ENCODE results near the gene GCDH. TPM values are rescaled to one million over a fixed set of nuclear protein-coding genes. Genes with fewer than 3 reads are reported as not detected.

GCDH gene
- polyA plus RNA-seq, 1 experiment, result 20.9 TPM

- CTCF ChIA-PET, result interaction anchor here (1.2 to 2.2 kb wide), 2 partner anchors 14 to 32 kb away, joined by 3 to 9 read pairs; partner anchors contain the start of gene SYCE2
- POLR2A ChIA-PET, result interaction anchor here (0.5 kb wide), 1 partner anchor 14 kb away, joined by 7 read pairs; no protein-coding TSS in a partner anchor
These were observed 41.7 kb downstream of the GCDH start for GRCh38 chr19:12932392-12933286.

GRCh38 chr19:12933287-12934072 is 42.5 kb downstream of the GCDH start, which contains the start of gene FARSA:
TSS of gene FARSA (minus strand) at chr19:12933711. CDS start at chr19:12933696, 15 bp downstream.
- Histone ChIP-seq H3K4me3 (ENCODE audit: low read depth, low read length) (peak within 1 kb of the TSS; percentile 94), H3K27me3 (ENCODE audit: control insufficient read depth, insufficient read depth, low read length) (no peaks in the 10 kb centered on the region), H3K36me3 (ENCODE audit: control insufficient read depth, insufficient read depth, low read length) (peaks cover 13% of the 10 kb centered on the region)
- no peak for TF ChIP-seq CTCF (IDR thresholded peaks at IDR 0.05; ENCODE audit: insufficient read depth, low read depth, low read length)
- POLR2A ChIA-PET, result interaction anchor here (0.5 to 0.7 kb wide), 4 partner anchors 9 to 158 kb away, joined by 3 to 7 read pairs (median 3); partner anchors contain the start of gene GCDH
- no peak for DNase-seq (ENCODE audit: low read depth)
- CTCF ChIA-PET, result interaction anchor here (1.2 to 2.2 kb wide), 2 partner anchors 15 to 32 kb away, joined by 3 to 9 read pairs; partner anchors contain the start of gene SYCE2

More at GRCh38 chr19:12932392-12933286, 41.7 kb downstream of the GCDH start:
- Histone ChIP-seq H3K27me3 (ENCODE audit: control insufficient read depth, insufficient read depth, low read length) (no peaks in the 10 kb centered on the region), H3K36me3 (ENCODE audit: control insufficient read depth, insufficient read depth, low read length) (peaks cover 19% of the 10 kb centered on the region), H3K4me3 (ENCODE audit: low read depth, low read length) (peak overlapping the region; percentile 94)
- DNase-seq (ENCODE audit: low read depth), result no peak
- no peak for TF ChIP-seq CTCF (IDR thresholded peaks at IDR 0.05; ENCODE audit: insufficient read depth, low read depth, low read length)

GRCh38 chr19:12935071-12935470 is 44.1 kb downstream of the GCDH start:
- DNase-seq (ENCODE audit: low read depth), result no peak
- Histone ChIP-seq H3K4me3 (ENCODE audit: low read depth, low read length) (no peak overlapping the region), H3K27me3 (ENCODE audit: control insufficient read depth, insufficient read depth, low read length) (no peaks in the 10 kb centered on the region), H3K36me3 (ENCODE audit: control insufficient read depth, insufficient read depth, low read length) (peaks cover 7% of the 10 kb centered on the region)
- POLR2A ChIA-PET, result no interaction called here
- CTCF ChIA-PET, result no interaction called here
- TF ChIP-seq CTCF (IDR thresholded peaks at IDR 0.05; ENCODE audit: insufficient read depth, low read depth, low read length), result no peak

- Histone ChIP-seq H3K27me3 (ENCODE audit: control insufficient read depth, insufficient read depth, low read length) (no peaks in the 10 kb centered on the region), H3K4me3 (ENCODE audit: low read depth, low read length) (no peak overlapping the region), H3K36me3 (ENCODE audit: control insufficient read depth, insufficient read depth, low read length) (peaks cover 12% of the 10 kb centered on the region)
- no peak for TF ChIP-seq CTCF (IDR thresholded peaks at IDR 0.05; ENCODE audit: insufficient read depth, low read depth, low read length)
- ChIA-PET CTCF (no interaction called here), POLR2A (no interaction called here)
- DNase-seq (ENCODE audit: low read depth), result no peak
These were observed 45.6 kb downstream of the GCDH start for GRCh38 chr19:12936582-12936981.
